GM19468 (cell line): Measurements from ENCODE around the gene STIM1.

Source experiments
- ATAC-seq: cut with Tn5 transposase; IDR thresholded peaks from one replicate; pipeline ENCODE4 v1.9.1; 2021; ENCODE audit warnings: mild to moderate bottlenecking, moderate library complexity, moderate number of reproducible peaks; ENCODE audit not compliant: unreplicated experiment; ENCODE audit errors: extremely low read depth

The STIM1 gene

GRCh38 chr11:3905080-3905953, 49.9 kb downstream of the STIM1 start:
- ATAC-seq = no peak

- no peak for ATAC-seq
Observed at GRCh38 chr11:3906166-3906565, 50.7 kb downstream of the STIM1 start.

GRCh38 chr11:3907590-3907989, 52.1 kb downstream of the STIM1 start:
- no peak for ATAC-seq

- ATAC-seq = no peak
Observed at GRCh38 chr11:3909901-3910300, 54.4 kb downstream of the STIM1 start.

GRCh38 chr11:3911908-3912505, 56.5 kb downstream of the STIM1 start:
- no peak for ATAC-seq

GRCh38 chr11:3913921-3914320, 58.5 kb downstream of the STIM1 start:
- ATAC-seq = no peak

- ATAC-seq = no peak
Observed at GRCh38 chr11:3914805-3915204, 59.3 kb downstream of the STIM1 start.

GRCh38 chr11:3916962-3917361, 61.5 kb downstream of the STIM1 start:
- no peak for ATAC-seq

- no peak for ATAC-seq
Observed at GRCh38 chr11:3920148-3920852, 64.8 kb downstream of the STIM1 start.

- ATAC-seq = no peak
Observed at GRCh38 chr11:3922056-3922455, 66.6 kb downstream of the STIM1 start.

GRCh38 chr11:3925513-3925912, 70.0 kb downstream of the STIM1 start:
- no peak for ATAC-seq

- no peak for ATAC-seq
Observed at GRCh38 chr11:3926458-3927095, 71.1 kb downstream of the STIM1 start.

- no peak for ATAC-seq
Observed at GRCh38 chr11:3927129-3927796, 71.8 kb downstream of the STIM1 start.

- ATAC-seq = no peak
Observed at GRCh38 chr11:3929232-3929631, 73.8 kb downstream of the STIM1 start.

- ATAC-seq = no peak
Observed at GRCh38 chr11:3929649-3930048, 74.2 kb downstream of the STIM1 start.

- ATAC-seq = no peak
Observed at GRCh38 chr11:3932698-3933097, 77.2 kb downstream of the STIM1 start.

- no peak for ATAC-seq
Observed at GRCh38 chr11:3933165-3933628, 77.7 kb downstream of the STIM1 start.

GRCh38 chr11:3934658-3935057, 79.2 kb downstream of the STIM1 start:
- ATAC-seq = no peak

GRCh38 chr11:3936517-3936916, 81.1 kb downstream of the STIM1 start:
- no peak for ATAC-seq

- ATAC-seq = no peak
Observed at GRCh38 chr11:3939211-3939610, 83.7 kb downstream of the STIM1 start.
